ENCODE data around the gene OTUB2.
"Not testable (repeated sequence)": the region's sequence is repeated elsewhere in the genome, so short reads cannot be mapped to it uniquely, and the experiment has no call there.

OTUB2 gene

GRCh38 chr14:94058128-94058673 is 32.1 kb downstream of the OTUB2 start:
- DNase-seq, result no peak

GRCh38 chr14:94058674-94059138 is 32.6 kb downstream of the OTUB2 start:
- no peak for DNase-seq

- DNase-seq, result no peak
Measured at GRCh38 chr14:94059998-94060397, 33.9 kb downstream of the OTUB2 start.

GRCh38 chr14:94062344-94062940 is 36.3 kb downstream of the OTUB2 start:
- DNase-seq, result no peak

- no peak for DNase-seq
Measured at GRCh38 chr14:94066089-94066676, 40.0 kb downstream of the OTUB2 start.

GRCh38 chr14:94072076-94072475 is 45.9 kb downstream of the OTUB2 start:
- not testable (repeated sequence) for DNase-seq

GRCh38 chr14:94074534-94074933 is 48.4 kb downstream of the OTUB2 start:
- DNase-seq, result no peak

- DNase-seq, result no peak
Measured at GRCh38 chr14:94075008-94075407, 48.9 kb downstream of the OTUB2 start.

GRCh38 chr14:94077111-94077821 is 51.1 kb downstream of the OTUB2 start:
- DNase-seq, result no peak

- DNase-seq, result no peak
Measured at GRCh38 chr14:94077823-94078222, 51.7 kb downstream of the OTUB2 start.

- DNase-seq, result no peak
Measured at GRCh38 chr14:94079891-94080620, 53.9 kb downstream of the OTUB2 start.

GRCh38 chr14:94080621-94081385 is 54.7 kb downstream of the OTUB2 start, which contains the start of the genes DDX24 and IFI27L1:
TSS of gene DDX24 (minus strand) at chr14:94081202. CDS start at chr14:94079742, 1,460 bp downstream.
TSS of gene IFI27L1 (plus strand) at chr14:94081310. CDS start at chr14:94096938, 15,628 bp downstream.
- peak; percentile 91 for DNase-seq

GRCh38 chr14:94081386-94081820 is 55.3 kb downstream of the OTUB2 start:
- DNase-seq, result no peak

GRCh38 chr14:94087891-94088290 is 61.8 kb downstream of the OTUB2 start:
- DNase-seq, result no peak

- no peak for DNase-seq
Measured at GRCh38 chr14:94088516-94088915, 62.4 kb downstream of the OTUB2 start.

GRCh38 chr14:94089479-94089878 is 63.3 kb downstream of the OTUB2 start:
- no peak for DNase-seq

- DNase-seq, result no peak
Measured at GRCh38 chr14:94093418-94093817, 67.3 kb downstream of the OTUB2 start.

- no peak for DNase-seq
Measured at GRCh38 chr14:94097091-94097490, 71.0 kb downstream of the OTUB2 start.
